GM12878 (cell line): ENCODE results near the gene SLC27A5. TPM values are rescaled to one million over a fixed set of nuclear protein-coding genes. Genes with fewer than 3 reads are reported as not detected.

Experiments used
- ATAC-seq: fragments of 200-7000 bp; cut with Tn5 transposase; 3 replicates; pipeline ENCODE4 v1.9.1; 2020; ENCODE audit warnings: mild to moderate bottlenecking, moderate library complexity
- BruUV-seq: library from RNA; stranded (reverse); fragments of 400-500 nt; replicated peaks from 2 replicates; lab custom pipeline; 2021; lab: Mats Ljungman, UMichigan
- CTCF ChIA-PET: fragments of 300-600 bp; sonication (Branson Sonifier 250); formaldehyde crosslinking; extraction: SDS; loops from one replicate; lab custom pipeline; 2021; ENCODE audit warnings: inconsistent platforms; lab: Yijun Ruan, JAX
- POLR2A ChIA-PET: fragments of 350-600 bp; formaldehyde crosslinking; extraction: SDS; loops from one replicate; lab custom pipeline; 2021; ENCODE audit warnings: inconsistent platforms; lab: Charles Lee
- RAD21 ChIA-PET: fragments of 300-600 bp; sonication (Branson Sonifier 250); formaldehyde crosslinking; loops from one replicate; lab custom pipeline; 2023; ENCODE audit warnings: antibody characterized with exemption; ENCODE audit not compliant: unreplicated experiment; lab: Charles Lee
- SMC1A ChIA-PET: fragments of 300-600 bp; sonication (Branson Sonifier 250); formaldehyde crosslinking; loops from one replicate; lab custom pipeline; 2023; ENCODE audit not compliant: unreplicated experiment, uncharacterized antibody; lab: Charles Lee
- DNase-seq: peaks from one replicate; pipeline ENCODE4 v3.0.0-alpha.2; 2011; ENCODE audit warnings: low read depth, low spot score
- FAIRE-seq: peaks from 3 replicates; lab custom pipeline; 2011; peaks lifted over from hg19 to GRCh38; lab: Jason Lieb, UNC
- H2AFZ ChIP-seq: 2 replicates; pipeline ENCODE4 v1.6.0; 2011; ENCODE audit warnings: low read depth, low read length, control low read depth; ENCODE audit not compliant: control insufficient read depth
- H3K27ac ChIP-seq: 2 replicates; pipeline ENCODE4 v1.5.1; 2011; ENCODE audit warnings: control low read depth; ENCODE audit not compliant: control insufficient read depth, insufficient read depth
- H3K27me3 ChIP-seq, 2 experiments: replicated peaks in 1 of 2; 2 replicates each; pipeline versions ENCODE4 v1.6.0 to v1.6.1; 2011; ENCODE audit warnings: low read length in 1 of 2; ENCODE audit not compliant: control insufficient read depth in 2 of 2, insufficient read depth in 2 of 2
- H3K36me3 ChIP-seq, 2 experiments: 2 replicates each; pipeline ENCODE4 v1.5.1; 2011; ENCODE audit warnings: low read length in 1 of 2; ENCODE audit not compliant: control insufficient read depth in 2 of 2, insufficient read depth in 2 of 2
- H3K4me1 ChIP-seq: 2 replicates; pipeline ENCODE4 v1.6.1; 2011; ENCODE audit warnings: mild to moderate bottlenecking, low read length, moderate library complexity, mixed read lengths; ENCODE audit not compliant: control insufficient read depth, insufficient read depth
- H3K4me2 ChIP-seq: 2 replicates; pipeline ENCODE4 v1.6.0; 2011; ENCODE audit warnings: control low read depth; ENCODE audit not compliant: control insufficient read depth, insufficient read depth
- H3K4me3 ChIP-seq: fragments of 200-600 bp; sonication (generic); 2 replicates; pipeline ENCODE4 v1.5.1; 2016
- H3K79me2 ChIP-seq: 2 replicates; pipeline ENCODE4 v1.6.0; 2011; ENCODE audit warnings: low read length; ENCODE audit not compliant: control insufficient read depth, insufficient read depth
- H3K9ac ChIP-seq: 2 replicates; pipeline ENCODE4 v1.8.0; 2011; ENCODE audit warnings: low read length, control low read depth, mixed read lengths; ENCODE audit not compliant: control insufficient read depth, insufficient read depth
- H3K9me3 ChIP-seq: replicated peaks from 3 replicates; pipeline ENCODE4 v1.5.1; 2011; ENCODE audit warnings: mild to moderate bottlenecking, low read length; ENCODE audit not compliant: control insufficient read depth, insufficient read depth
- H4K20me1 ChIP-seq: 2 replicates; pipeline ENCODE4 v1.6.0; 2011; ENCODE audit not compliant: control insufficient read depth, insufficient read depth
- CHD2 ChIP-seq: IDR thresholded peaks from 2 replicates; pipeline ENCODE4 v1.6.1; 2011; ENCODE audit warnings: low read depth, low read length, improper control_type of control experiment, borderline replicate concordance
- CHD4 ChIP-seq: fragments of 200-600 bp; sonication (generic); IDR thresholded peaks from 2 replicates; pipeline ENCODE4 v1.6.1; 2016; ENCODE audit warnings: mild to moderate bottlenecking
- DPF2 ChIP-seq: fragments of 450-650 bp; IDR thresholded peaks from 2 replicates; pipeline ENCODE4 v1.6.1; 2017; ENCODE audit warnings: mild to moderate bottlenecking
- ESRRA ChIP-seq: IDR thresholded peaks from 2 replicates; pipeline ENCODE4 v1.6.1; 2012; ENCODE audit warnings: mild to moderate bottlenecking, low read length, improper control_type of control experiment
- LARP7 ChIP-seq: fragments of 450-650 bp; IDR thresholded peaks from 2 replicates; pipeline ENCODE4 v1.6.1; 2017; ENCODE audit warnings: mild to moderate bottlenecking
- NFXL1 ChIP-seq: fragments of 450-650 bp; IDR thresholded peaks from 2 replicates; pipeline ENCODE4 v1.6.1; 2017; ENCODE audit warnings: antibody characterized with exemption, mild to moderate bottlenecking, borderline replicate concordance
- PML ChIP-seq: IDR thresholded peaks from 2 replicates; pipeline ENCODE4 v1.6.1; 2012; ENCODE audit warnings: low read length, inconsistent platforms
- RB1 ChIP-seq: fragments of 450-650 bp; formaldehyde crosslinking; IDR thresholded peaks from 2 replicates; pipeline ENCODE4 v1.6.1; 2017; ENCODE audit warnings: mild to moderate bottlenecking, borderline replicate concordance
- RBBP5 ChIP-seq: fragments of 200-600 bp; sonication (generic); conservative IDR thresholded peaks from 2 replicates; pipeline ENCODE4 v1.6.1; 2016
- TCF3 ChIP-seq: IDR thresholded peaks from 2 replicates; pipeline ENCODE4 v1.6.1; 2012; ENCODE audit warnings: low read depth, mild to moderate bottlenecking, low read length, borderline replicate concordance; ENCODE audit not compliant: insufficient read depth
- TCF7 ChIP-seq: IDR thresholded peaks from 2 replicates; pipeline ENCODE4 v1.6.1; 2014; ENCODE audit warnings: antibody characterized with exemption, borderline replicate concordance
- ZNF217 ChIP-seq: fragments of 450-650 bp; IDR thresholded peaks from 2 replicates; pipeline ENCODE4 v1.6.1; 2017; ENCODE audit warnings: antibody characterized with exemption, mild to moderate bottlenecking
- ZNF24 ChIP-seq: fragments of 450-650 bp; IDR thresholded peaks from 2 replicates; pipeline ENCODE4 v1.6.1; 2017; ENCODE audit warnings: antibody characterized with exemption, mild to moderate bottlenecking
- WGBS: methylation state at CpG from one replicate; pipeline ENCODE4 v1.1.6; 2016; ENCODE audit warnings: low lambda C conversion rate; ENCODE audit not compliant: insufficient replicate concordance, insufficient coverage; ENCODE audit errors: missing lambda C conversion rate; 5-methylcytosine and 5-hydroxymethylcytosine counted together
- in situ Hi-C: fragments of 300-500 bp; cut with MboI; formaldehyde crosslinking; loops from 9 replicates; pipeline ENCODE4 v1.14.3; 2018; ENCODE audit warnings: mixed read lengths
- intact Hi-C: fragments of 100-400 bp; cut with micrococcal nuclease; formaldehyde crosslinking; loops from one replicate; pipeline ENCODE4 v1.14.2; 2022; ENCODE audit not compliant: unreplicated experiment
- polyA plus RNA-seq, 11 experiments: library from polyadenylated mRNA; depleted of rRNA in 4 of 11; unstranded in 6 of 11; stranded (reverse) in 5 of 11; fragments of >200 nt; fragmentation: Nextera tagmentation in 4 of 11; fragmentation: Illumina TruSeq in 1 of 11; extraction: Ambion mirVana in 4 of 11; extraction: Trizol in 1 of 11; gene quantifications; 1 replicate in 1 of 11; 2 replicates in 10 of 11; pipeline versions ENCODE4 v1.2.1 to v1.2.3, GENCODE V29; 2011 to 2016; ENCODE audit warnings: inconsistent platforms in 2 of 11, missing spikeins in 2 of 11, low read depth in 1 of 11
- total RNA-seq, 4 experiments: library from RNA; depleted of rRNA in 3 of 4; stranded (reverse); fragments of >200 nt in 3 of 4; fragmentation: Illumina TruSeq in 1 of 4; extraction: Trizol in 1 of 4; gene quantifications; 2 replicates each; pipeline versions ENCODE4 v1.2.1 to v1.2.3, GENCODE V29; 2013 to 2021
- TF ChIP-seq, protein P1 (sequence below): fragments of 450-650 bp; IDR thresholded peaks from 2 replicates; pipeline ENCODE4 v1.6.1; 2018; ENCODE audit warnings: borderline replicate concordance, mild to moderate bottlenecking; ENCODE audit not compliant: partially characterized antibody
- TF ChIP-seq, protein P2 (sequence below): IDR thresholded peaks from 2 replicates; pipeline ENCODE4 v1.6.1; 2012; ENCODE audit warnings: low read depth, low read length, improper control_type of control experiment
- TF ChIP-seq, protein P3 (sequence below): IDR thresholded peaks from 2 replicates; pipeline ENCODE4 v1.6.1; 2012; ENCODE audit warnings: low read depth, low read length, improper control_type of control experiment

Gene SLC27A5
- total and polyA plus RNA-seq, 10 of the 15 experiments (the other 5 are each of a cell fraction or from before 2014, with no cell fraction given): 21.2 to 127 (median 31.8) TPM

DNA sequence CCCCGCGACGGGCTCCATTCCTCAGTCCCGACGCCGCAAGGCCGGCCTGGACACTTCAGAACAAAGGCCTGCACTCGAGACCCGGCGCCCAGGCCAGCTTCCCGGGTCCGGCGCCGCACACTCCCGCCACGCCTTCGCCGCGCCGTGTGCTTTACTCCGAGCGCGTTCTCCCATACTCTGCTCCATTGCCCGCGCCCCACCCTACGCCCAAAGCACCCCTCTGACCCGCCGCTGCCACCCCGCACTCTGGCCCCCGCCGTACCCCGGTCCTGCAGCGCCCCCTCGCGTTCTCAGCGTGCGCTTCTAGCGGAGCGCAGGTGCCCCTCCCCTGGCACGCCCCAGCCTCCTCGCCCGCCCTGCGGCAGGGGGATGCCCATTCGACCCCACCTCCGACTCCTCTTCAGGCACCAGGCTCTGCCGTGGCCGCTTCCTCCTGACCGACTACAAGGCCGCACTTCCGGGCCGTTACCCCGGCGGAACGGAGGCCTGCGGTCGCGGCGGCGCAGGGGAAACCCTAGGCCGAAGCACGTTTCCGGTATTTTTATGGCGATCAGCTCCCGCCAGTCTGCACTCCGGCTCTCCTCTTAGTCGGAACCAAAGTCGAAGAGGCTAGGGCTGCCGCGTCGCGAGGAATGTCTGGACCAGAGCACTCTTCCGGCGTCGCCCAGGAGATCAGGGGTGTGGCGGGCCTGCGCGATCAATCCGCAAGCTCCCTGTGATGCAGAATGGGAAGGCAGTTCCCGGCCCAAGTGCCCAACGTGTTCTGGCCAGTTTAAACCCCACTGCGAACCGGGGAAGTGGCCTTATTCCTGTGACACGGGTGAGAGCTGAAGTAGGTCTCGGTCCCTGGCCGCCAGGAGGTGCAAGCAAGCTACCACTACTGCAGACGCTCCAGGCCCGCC is 7.8 kb upstream of the SLC27A5 start, which contains the start of gene ZBTB45:
TSS of gene ZBTB45 (minus strand) at position 456 of the 902 bp plus-strand sequence. CDS start 2,137 bp downstream, outside the sequence.
- under 1% methylated on average over 78 of the region's 87 CpGs for WGBS
- H3K9ac ChIP-seq: peak within 1 kb of the TSS; percentile 90
- intact Hi-C loops: loop anchor here (1.0 to 5.0 kb wide), 4 partner anchors 43 to 192 kb away; partner anchors contain the start of genes MZF1, ZNF446, ZNF837 and ZSCAN22
- TF ChIP-seq CHD2 (peak; percentile 77), LARP7 (peak; percentile 93), DPF2 (peak; percentile 89), TCF3 (peak; percentile 65), RB1 (peak; percentile 92; the same call in 1 of the 2 replicates), ESRRA (no peak; the same call in 1 of the 2 replicates), CHD4 (no peak), ZNF217 (peak; percentile 73), TCF7 (no peak; the same call in 1 of the 2 replicates), RBBP5 (no peak), NFXL1 (no peak), PML (peak; percentile 96), ZNF24 (peak; percentile 54)
- TF ChIP-seq, protein P1, sequence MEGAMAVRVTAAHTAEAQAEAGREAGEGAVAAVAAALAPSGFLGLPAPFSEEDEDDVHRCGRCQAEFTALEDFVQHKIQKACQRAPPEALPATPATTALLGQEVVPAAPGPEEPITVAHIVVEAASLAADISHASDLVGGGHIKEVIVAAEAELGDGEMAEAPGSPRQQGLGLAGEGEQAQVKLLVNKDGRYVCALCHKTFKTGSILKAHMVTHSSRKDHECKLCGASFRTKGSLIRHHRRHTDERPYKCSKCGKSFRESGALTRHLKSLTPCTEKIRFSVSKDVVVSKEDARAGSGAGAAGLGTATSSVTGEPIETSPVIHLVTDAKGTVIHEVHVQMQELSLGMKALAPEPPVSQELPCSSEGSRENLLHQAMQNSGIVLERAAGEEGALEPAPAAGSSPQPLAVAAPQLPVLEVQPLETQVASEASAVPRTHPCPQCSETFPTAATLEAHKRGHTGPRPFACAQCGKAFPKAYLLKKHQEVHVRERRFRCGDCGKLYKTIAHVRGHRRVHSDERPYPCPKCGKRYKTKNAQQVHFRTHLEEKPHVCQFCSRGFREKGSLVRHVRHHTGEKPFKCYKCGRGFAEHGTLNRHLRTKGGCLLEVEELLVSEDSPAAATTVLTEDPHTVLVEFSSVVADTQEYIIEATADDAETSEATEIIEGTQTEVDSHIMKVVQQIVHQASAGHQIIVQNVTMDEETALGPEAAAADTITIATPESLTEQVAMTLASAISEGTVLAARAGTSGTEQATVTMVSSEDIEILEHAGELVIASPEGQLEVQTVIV: peak; percentile 87
- TF ChIP-seq, protein P2, sequence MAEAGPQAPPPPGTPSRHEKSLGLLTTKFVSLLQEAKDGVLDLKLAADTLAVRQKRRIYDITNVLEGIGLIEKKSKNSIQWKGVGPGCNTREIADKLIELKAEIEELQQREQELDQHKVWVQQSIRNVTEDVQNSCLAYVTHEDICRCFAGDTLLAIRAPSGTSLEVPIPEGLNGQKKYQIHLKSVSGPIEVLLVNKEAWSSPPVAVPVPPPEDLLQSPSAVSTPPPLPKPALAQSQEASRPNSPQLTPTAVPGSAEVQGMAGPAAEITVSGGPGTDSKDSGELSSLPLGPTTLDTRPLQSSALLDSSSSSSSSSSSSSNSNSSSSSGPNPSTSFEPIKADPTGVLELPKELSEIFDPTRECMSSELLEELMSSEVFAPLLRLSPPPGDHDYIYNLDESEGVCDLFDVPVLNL: 0 out of 2 replicates have a peak, but pooled peaks have one; percentile 31
- TF ChIP-seq, protein P3, sequence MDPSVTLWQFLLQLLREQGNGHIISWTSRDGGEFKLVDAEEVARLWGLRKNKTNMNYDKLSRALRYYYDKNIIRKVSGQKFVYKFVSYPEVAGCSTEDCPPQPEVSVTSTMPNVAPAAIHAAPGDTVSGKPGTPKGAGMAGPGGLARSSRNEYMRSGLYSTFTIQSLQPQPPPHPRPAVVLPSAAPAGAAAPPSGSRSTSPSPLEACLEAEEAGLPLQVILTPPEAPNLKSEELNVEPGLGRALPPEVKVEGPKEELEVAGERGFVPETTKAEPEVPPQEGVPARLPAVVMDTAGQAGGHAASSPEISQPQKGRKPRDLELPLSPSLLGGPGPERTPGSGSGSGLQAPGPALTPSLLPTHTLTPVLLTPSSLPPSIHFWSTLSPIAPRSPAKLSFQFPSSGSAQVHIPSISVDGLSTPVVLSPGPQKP: peak; percentile 95

More for the DNA sequence above, 7.8 kb upstream of the SLC27A5 start, which contains the start of gene ZBTB45:
- Histone ChIP-seq H3K79me2 (peaks cover 35% of the 10 kb centered on the region), H3K9me3 (no peaks in the 10 kb centered on the region), H4K20me1 (no peaks in the 10 kb centered on the region), H3K4me1 (peaks cover 22% of the 10 kb centered on the region), H2AFZ (peak within 1 kb of the TSS; percentile 95), H3K27ac (peak within 1 kb of the TSS; percentile 88), H3K4me3 (peak within 1 kb of the TSS; percentile 89), H3K36me3 (peaks cover 0 to 8% of the 10 kb centered on the region in 2 experiments; a peak in 3 of 4 replicates), H3K27me3 (no peaks in the 10 kb centered on the region), H3K4me2 (peak within 1 kb of the TSS; percentile 61)
- TSS peak; percentile 74 for BruUV-seq
- ChIA-PET RAD21 (interaction anchor here (0.7 to 4.0 kb wide), 15 partner anchors 18 to 336 kb away, joined by 3 to 50 read pairs (median 5); partner anchors contain the start of genes CHMP2A, TRIM28, ZNF274 and ZNF497), CTCF (interaction anchor here (1.0 to 4.2 kb wide), 26 partner anchors 8 to 782 kb away, joined by 3 to 67 read pairs (median 5); partner anchors contain the start of genes CHMP2A, SLC27A5, TRIM28 and ZNF497), POLR2A (interaction anchor here (0.7 to 3.0 kb wide), 13 partner anchors 24 to 517 kb away, joined by 3 to 24 read pairs (median 8); partner anchors contain the start of genes CHMP2A, TRIM28, UBE2M and ZNF606), SMC1A (interaction anchor here (0.8 to 3.6 kb wide), 17 partner anchors 13 to 1020 kb away, joined by 3 to 43 read pairs (median 4); partner anchors contain the start of genes CHMP2A, MZF1, TRIM28 and UBE2M)
- ATAC-seq: peak; percentile 86
- peak; percentile 79 for FAIRE-seq
- in situ Hi-C loops: no loop called here
- peak; percentile 92 for DNase-seq
